Esophagus squamous epithelium (tissue), 4 donors: ENCODE results near the gene MEFV.

Experiments
- POLR2A ChIP-seq, 4 donors: fragments of 450-650 bp; IDR thresholded peaks; one replicate each; pipeline ENCODE4 v1.6.1; 2017; ENCODE audit warnings: antibody characterized with exemption in 4 of 4, mild to moderate bottlenecking in 4 of 4, moderate library complexity in 3 of 4
- TF ChIP-seq, protein P1 (sequence below), 6 experiments: fragments of 450-650 bp in 4 of 6; fragments of 200-600 bp in 2 of 6; sonication (generic) in 2 of 6; IDR thresholded peaks; one replicate each; pipeline ENCODE4 v1.5.1; 2016 to 2019; ENCODE audit warnings: antibody characterized with exemption in 6 of 6, mild to moderate bottlenecking in 4 of 6, moderate library complexity in 4 of 6

DNA sequence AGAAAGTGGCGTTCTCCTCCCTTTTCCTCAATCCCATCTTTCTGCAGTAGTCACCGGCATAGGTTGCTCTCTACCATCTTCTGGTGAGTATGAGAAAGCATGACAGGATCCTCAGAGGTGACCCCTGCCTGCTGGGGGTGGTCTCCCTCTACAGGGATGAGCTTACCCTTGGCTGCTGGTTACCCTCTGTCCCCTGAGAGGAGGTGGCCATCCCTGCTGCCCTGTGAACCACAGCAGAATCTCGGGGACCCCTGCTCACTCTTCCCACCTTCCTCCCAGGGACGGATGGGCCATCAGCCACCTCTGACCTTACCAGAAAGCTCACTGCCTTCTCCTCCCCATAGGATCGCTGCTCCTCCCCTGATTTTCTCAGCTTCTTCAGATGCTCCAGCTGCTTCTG lies 7.8 kb downstream of the MEFV start:
- TF ChIP-seq, protein P1, sequence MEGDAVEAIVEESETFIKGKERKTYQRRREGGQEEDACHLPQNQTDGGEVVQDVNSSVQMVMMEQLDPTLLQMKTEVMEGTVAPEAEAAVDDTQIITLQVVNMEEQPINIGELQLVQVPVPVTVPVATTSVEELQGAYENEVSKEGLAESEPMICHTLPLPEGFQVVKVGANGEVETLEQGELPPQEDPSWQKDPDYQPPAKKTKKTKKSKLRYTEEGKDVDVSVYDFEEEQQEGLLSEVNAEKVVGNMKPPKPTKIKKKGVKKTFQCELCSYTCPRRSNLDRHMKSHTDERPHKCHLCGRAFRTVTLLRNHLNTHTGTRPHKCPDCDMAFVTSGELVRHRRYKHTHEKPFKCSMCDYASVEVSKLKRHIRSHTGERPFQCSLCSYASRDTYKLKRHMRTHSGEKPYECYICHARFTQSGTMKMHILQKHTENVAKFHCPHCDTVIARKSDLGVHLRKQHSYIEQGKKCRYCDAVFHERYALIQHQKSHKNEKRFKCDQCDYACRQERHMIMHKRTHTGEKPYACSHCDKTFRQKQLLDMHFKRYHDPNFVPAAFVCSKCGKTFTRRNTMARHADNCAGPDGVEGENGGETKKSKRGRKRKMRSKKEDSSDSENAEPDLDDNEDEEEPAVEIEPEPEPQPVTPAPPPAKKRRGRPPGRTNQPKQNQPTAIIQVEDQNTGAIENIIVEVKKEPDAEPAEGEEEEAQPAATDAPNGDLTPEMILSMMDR (IDR thresholded peaks at IDR 0.05): no peak
- TF ChIP-seq POLR2A (IDR thresholded peaks at IDR 0.05): no peak
